Kidney epithelial cell (primary cell): ENCODE results near the gene GTF2E1. TPM values are rescaled to one million over a fixed set of nuclear protein-coding genes. Genes with fewer than 3 reads are reported as not detected.
A peak's percentile ranks its signal among the peaks of the same experiment; 100 is the strongest.

Experiments
- DNase-seq: peaks from one replicate; pipeline ENCODE4 v3.0.0-alpha.2; 2010; ENCODE audit warnings: low read depth
- H3K27me3 ChIP-seq: 2 replicates; pipeline ENCODE4 v1.6.0; 2011; ENCODE audit warnings: low read length; ENCODE audit not compliant: control insufficient read depth, insufficient read depth
- H3K36me3 ChIP-seq: 2 replicates; pipeline ENCODE4 v1.5.1; 2011; ENCODE audit warnings: low read length; ENCODE audit not compliant: control insufficient read depth, insufficient read depth
- H3K4me3 ChIP-seq: 2 replicates; pipeline ENCODE4 v1.5.1; 2011; ENCODE audit warnings: low read depth, mild to moderate bottlenecking, control low read depth, low read length
- CTCF ChIP-seq: IDR thresholded peaks from 2 replicates; pipeline ENCODE4 v1.5.1; 2011; ENCODE audit warnings: mild to moderate bottlenecking, moderate library complexity, low read length, control low read depth, inconsistent platforms; ENCODE audit not compliant: insufficient read depth, poor library complexity, severe bottlenecking
- total RNA-seq: library from RNA; depleted of rRNA; stranded (reverse); fragments of >200 nt; gene quantifications from 2 replicates; pipeline ENCODE4 v1.2.3, GENCODE V29; 2015

The GTF2E1 gene
- total RNA-seq, 1 donor from 2014 or later, result 20.0 TPM

GRCh38 chr3:120741320-120741719 is 1.2 kb upstream of the GTF2E1 start:
- Histone ChIP-seq H3K27me3 (no peaks in the 10 kb centered on the region), H3K4me3 (peak overlapping the region; percentile 97), H3K36me3 (no peaks in the 10 kb centered on the region)
- DNase-seq, result no peak
- no peak for TF ChIP-seq CTCF

- Histone ChIP-seq H3K4me3 (peak overlapping the region; percentile 97), H3K36me3 (no peaks in the 10 kb centered on the region), H3K27me3 (no peaks in the 10 kb centered on the region)
- no peak for DNase-seq
- TF ChIP-seq CTCF, result no peak
Measured at GRCh38 chr3:120741837-120742197, 727 bp upstream of the GTF2E1 start.

DNA sequence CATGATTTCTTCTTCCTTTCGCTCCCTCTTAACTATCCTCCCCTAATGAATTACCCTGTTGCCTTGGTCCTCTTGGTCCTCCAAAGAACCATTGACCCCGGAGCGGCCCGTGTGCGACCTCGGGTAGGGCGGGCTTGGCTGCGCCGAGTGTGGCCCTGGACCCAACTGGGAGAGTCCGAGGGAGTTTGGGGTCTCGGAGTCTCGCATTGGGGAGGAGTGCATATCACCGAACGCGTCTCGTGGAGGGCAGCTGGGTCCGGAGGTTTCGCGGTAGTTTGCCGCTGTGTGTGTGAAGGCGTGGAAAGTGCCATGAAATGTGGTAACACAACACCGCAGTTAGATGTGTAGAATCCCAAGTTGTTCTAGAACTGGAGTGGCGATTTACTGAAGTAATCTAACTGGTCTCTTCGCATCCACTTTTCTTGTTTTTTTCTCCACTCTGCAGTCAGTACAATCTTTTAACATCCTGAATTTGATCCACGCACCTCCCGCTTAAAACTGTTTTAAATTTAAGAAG is 363 bp downstream of the GTF2E1 start:
- no peaks in the 10 kb centered on the region for H3K27me3 ChIP-seq
- no peaks in the 10 kb centered on the region for H3K36me3 ChIP-seq
- DNase-seq, result no peak
- TF ChIP-seq CTCF, result no peak
- H3K4me3 ChIP-seq, result peak overlapping the region; percentile 97

GRCh38 chr3:120743556-120744195 is 1.1 kb downstream of the GTF2E1 start:
- no peaks in the 10 kb centered on the region for H3K36me3 ChIP-seq
- no peak for TF ChIP-seq CTCF
- H3K4me3 ChIP-seq, result peak overlapping the region; percentile 97
- no peaks in the 10 kb centered on the region for H3K27me3 ChIP-seq
- DNase-seq, result no peak

DNA sequence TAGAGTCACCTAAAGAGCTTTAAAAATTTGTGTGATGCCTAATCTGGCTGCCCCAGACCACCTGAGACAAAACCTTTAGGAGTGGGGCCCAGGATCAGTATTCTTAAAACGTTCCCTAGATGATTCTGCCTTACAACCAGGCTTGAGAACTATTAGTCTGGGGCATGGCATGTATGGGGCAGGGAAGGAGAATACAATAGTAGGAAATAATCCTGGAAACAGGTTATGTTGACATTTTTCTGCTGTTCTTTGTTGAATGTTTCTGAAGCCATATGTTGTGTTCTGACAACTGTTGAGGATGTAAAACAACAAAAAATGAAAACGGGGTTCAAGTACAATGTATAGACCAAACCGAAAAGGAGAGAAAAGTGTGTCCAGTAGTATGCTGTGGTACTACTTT is 2.9 kb downstream of the GTF2E1 start:
- Histone ChIP-seq H3K36me3 (no peaks in the 10 kb centered on the region), H3K27me3 (no peaks in the 10 kb centered on the region), H3K4me3 (no peak overlapping the region)
- TF ChIP-seq CTCF, result no peak
- no peak for DNase-seq

DNA sequence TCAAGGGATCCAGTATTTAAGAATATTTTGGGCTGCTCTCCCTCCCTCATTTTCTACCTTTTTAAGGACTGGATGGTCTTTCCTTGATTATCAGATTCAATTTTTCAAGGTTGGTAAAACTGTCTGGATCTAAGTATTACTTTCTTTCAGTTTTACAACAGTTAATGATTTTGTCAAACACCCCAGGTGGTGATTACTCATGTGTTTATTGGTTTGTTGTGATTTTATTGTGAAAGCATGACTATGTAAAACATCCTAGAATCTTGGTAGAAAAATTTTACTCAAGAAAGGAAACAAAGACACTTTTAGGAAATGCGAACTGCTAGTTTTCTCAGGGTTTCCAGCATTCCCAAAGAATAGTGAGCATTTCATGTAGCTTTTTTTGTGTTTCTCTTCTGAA is 7.3 kb downstream of the GTF2E1 start:
- DNase-seq, result no peak
- no peaks in the 10 kb centered on the region for H3K27me3 ChIP-seq

More for the DNA sequence above, 7.3 kb downstream of the GTF2E1 start:
- H3K4me3 ChIP-seq, result no peak overlapping the region
- TF ChIP-seq CTCF, result no peak
- no peaks in the 10 kb centered on the region for H3K36me3 ChIP-seq
